Colon (tissue), 2 donors: ENCODE data around the gene ALDH1A2.
"Not testable (repeated sequence)": the region's sequence is repeated elsewhere in the genome, so short reads cannot be mapped to it uniquely, and the experiment has no call there.

Source experiments
- FAIRE-seq: peaks from 2 replicates; lab custom pipeline; 2012; peaks lifted over from hg19 to GRCh38; lab: Jason Lieb, UNC
- donor health status: control.
- donor health status: control.

Gene ALDH1A2

DNA sequence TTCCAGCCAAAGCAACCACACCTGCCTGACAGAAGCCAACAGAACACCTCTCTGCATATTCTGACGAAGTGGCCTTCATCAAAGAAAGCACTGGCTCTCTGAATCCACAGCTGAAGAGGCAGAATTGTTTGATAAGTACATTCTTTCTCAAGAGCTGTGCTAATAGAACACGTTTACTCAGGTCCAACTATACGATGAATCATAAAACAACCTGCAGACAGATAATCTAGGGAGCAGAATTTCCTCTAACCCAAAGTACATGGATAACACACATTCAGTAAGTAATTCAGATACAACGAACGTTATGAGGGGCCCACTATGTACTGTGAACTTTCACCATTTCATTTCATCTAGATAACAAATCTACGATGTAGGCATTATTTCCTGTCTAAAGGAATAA lies 25.4 kb downstream of the ALDH1A2 start:
- FAIRE-seq = no peak

DNA sequence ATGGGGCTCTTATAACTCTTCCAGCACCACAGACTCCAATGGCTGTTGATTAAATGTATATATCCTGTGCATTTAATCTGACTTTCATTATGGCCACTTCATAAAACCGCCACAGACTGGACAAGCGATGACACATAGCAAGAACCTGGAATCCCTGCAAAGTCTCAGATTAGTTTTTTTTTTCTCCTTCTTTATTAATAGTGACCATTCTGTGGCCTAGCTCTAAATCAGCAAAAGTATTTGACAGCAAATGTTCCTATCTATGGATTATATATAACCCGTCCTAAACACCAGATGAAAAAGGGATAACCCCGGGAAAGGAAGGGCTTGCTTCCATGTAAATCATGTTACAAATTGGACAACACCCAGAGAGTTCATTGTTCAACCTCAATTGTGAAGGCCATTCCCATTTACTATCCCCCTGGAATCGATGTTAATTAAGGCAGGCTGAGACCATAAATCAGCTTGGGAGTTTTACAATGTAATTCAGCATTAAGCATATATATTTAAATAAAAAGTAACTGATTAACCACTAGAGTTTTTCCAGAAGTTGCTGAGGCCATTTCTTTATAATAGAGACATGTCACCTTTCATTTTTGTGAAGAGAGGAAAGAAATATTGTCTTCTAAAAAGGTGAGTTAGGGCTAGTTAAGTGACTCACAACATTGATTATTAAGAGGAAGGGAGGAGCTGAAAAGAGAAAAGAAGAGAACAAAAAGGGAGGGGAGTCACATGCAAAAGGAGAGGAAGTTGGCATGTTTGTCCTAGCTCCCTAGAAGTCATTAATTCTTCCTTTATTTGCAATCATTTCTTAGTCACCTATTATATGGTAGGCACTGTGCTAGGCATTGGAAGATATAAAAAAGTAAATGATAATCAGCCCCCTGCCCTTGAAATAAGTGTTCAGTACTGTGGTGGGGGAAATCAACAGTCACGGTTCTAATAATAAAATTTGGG lies 26.2 kb downstream of the ALDH1A2 start:
- FAIRE-seq = no peak

DNA sequence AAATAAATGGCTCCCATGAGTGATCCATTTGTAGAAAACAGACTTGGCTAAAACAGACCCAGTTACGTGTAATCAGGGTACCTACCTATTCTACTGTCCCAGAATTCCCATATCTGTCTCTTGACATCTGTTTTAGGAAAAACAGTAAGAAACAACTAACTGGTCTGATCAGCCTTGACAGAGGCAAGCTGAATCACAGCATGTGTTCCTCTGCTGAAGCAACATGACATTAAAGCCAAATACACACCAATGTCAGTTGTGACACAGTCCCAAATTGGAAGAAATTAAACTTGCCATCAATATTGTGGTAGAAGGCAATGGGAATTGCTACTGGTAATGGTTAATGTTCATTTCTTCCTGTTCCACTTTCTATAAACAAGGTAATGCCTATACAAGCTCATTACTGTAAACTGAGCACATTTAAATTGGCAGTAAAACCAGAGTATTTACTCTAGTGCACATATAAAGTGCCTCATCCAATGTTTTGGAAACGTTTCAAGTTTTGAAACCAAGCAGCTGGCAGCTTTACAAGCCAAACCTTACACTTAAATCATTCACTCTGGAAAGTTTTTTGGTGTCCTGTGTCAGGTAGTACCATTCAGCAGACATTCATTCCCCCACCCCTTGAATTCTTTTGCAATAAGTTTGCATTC lies 27.0 kb downstream of the ALDH1A2 start:
- FAIRE-seq = peak; percentile 43

DNA sequence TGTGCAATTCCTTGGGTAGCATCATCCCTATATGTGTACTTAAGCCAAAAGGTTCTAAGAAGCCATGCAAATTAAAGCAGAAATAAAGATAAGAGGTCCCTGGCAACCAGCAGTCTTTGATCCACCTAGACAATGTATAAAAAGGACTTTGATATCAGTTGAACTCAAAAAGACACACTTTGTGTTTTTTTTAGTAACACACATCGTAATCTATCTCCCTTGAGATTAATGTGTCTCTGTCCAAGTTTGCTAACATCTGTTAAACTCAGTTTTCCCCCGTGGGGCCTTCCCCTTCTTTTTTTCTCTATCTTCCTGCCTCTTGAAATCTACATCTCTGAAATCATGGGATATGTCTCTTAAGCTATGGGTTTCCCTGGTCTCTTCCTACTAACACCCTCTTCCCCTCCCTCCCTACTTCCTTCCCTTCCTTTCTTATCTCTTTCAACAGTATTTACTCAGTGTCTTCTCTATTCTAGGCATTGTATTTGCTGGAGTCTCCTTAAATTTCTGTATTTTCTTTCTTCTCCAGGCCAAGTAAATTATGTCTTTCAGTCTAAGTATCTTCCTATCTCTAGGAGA lies 27.7 kb downstream of the ALDH1A2 start:
- FAIRE-seq = no peak

DNA sequence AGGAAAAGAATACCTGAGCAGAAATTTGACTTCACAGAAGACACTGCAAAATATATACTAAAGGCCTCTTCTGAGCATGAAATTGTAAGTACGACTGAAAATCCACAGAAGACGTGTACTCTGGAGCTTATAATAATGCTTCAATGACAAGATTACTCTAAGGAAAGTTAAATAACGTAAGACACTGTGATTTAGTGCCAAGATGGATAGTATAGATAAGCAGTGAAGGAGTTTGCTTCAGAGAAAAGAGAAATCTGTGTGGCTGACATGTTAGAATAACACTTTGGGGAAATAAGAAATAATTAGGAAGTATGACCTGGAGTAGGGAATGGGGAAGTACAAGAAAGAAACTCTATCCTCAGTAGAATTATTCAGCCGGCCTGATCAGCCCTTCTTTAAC lies 28.9 kb downstream of the ALDH1A2 start:
- no peak for FAIRE-seq

DNA sequence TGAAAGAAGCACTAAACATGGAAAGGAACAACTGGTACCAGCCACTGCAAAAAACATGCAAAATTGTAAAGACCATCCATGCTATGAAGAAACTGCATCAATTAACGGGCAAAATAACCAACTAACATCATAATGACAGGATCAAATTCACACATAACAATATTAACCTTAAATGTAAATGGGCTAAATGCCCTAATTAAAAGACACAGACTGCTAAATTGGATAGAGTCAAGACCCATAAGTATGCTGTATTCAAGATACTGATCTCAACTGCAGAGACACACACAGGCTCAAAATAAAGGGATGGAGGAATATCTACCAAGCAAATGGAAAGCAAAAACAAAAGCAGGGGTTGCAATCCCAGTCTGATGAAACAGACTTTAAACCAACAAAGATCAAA lies 37.1 kb downstream of the ALDH1A2 start:
- FAIRE-seq = not testable (repeated sequence)

DNA sequence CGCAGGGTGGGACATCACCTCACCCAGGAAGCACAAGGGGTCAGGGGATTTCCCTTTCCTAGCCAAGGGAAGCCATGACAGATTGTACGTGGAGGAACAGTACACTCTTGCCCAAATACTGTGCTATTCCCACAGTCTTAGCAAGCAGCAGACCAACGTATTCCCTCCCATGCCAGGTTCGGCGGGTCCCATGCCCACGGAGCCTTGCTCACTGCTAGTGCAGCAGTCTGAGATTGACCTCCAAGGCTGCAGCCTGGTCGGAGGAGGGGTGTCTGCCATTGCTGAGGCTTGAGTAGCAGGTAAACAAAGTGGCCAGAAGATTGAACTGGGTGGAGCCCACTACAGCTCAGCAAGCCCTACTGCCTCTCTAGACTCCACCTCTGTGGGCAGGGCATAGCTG lies 39.0 kb downstream of the ALDH1A2 start:
- FAIRE-seq = no peak

DNA sequence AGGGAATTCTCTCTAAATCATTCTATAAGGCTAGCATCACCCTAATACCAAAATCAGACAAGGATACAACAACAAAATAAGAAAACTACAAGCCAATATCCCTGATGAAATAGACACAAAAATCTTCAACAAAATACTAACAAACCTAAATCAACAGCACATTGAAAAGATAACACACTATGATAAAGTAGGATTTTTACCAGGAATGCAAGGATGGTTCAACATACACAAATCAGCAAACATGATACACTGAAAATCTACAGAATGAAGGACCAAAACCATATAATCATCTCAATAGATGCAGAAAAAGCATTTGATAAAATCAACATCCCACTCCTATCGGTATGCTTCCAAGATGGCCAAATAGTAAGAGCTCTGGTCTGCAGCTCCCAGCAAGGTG lies 39.5 kb downstream of the ALDH1A2 start:
- no peak for FAIRE-seq

DNA sequence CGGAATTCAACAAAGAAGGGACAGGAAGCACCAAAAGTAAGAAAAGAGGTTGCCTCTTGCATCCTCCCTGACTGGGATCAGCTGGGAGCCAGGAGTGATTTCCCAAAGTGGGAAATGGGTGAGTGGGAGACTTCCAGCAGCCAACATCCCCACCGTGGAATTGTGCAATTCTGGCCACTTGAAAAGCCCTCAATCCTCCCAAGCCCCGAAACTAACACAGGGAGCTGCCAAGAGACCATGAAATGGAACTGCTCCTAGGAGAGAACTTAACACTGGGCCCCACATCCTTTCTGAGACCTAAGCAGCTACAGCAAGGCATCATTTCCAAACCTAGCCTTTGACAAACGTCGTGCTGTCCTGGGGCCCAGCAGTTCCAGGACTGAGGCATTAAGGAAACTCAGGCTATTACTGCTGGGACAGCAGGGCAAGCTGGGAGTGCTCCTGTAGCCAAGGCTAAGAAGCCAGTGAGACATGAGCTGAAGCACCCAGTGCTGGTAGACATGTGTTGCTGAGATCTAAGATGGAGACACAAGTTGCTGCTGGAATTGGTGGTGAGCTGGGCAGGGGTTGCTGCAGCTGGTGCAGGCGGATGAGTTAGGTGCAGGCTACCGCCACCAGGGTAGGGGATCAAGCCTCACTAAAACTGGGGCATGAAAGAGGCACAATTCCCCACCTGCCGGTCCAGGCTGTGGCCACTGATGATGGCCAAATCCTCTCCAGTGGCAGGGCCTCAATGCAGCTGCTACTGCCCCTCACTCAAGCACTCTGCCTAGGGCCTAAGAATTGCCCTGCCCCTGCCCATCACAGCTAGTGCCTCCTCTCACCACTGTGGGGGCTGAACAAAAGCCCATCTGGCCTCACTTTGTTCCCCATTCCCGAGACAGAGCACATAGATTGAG lies 43.9 kb downstream of the ALDH1A2 start:
- no peak for FAIRE-seq

DNA sequence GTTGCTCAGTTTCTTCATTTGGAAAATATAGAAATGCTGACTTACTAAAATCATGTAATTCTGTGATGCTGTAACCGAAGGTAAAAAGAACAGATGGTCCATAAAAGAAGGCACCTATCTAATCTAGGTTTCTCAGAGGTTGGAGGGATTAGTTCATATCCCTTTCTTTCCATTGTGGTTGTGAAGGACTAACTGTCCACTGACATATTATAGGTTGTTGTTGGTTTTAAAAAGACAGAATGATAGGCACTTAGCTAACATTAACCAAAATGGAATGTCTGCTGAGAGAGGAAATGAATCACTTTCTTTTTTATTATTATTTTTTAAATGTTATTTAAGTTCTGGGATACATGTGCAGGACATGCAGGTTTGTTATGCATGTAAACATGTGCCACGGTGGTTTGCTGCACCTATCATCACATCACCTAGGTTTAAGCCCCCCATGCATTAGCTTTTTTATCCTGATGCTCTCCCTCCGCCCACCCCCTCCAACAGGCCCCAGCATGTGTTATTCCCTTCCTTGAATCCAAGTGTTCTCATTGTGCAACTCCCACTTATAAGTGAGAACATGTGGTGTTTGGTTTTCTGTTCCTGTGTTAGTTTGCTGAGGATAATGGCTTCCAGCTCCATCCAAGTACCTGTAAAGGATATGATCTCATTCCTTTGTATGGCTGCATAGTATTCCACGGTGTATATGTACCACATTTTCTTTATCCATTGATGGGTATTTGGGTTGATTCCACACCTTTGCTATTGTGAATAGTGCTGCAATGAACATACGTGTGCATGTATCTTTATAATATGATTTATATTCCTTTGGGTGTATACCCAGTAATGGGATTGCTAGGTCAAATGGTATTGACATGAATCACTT lies 45.8 kb downstream of the ALDH1A2 start:
- FAIRE-seq = no peak

DNA sequence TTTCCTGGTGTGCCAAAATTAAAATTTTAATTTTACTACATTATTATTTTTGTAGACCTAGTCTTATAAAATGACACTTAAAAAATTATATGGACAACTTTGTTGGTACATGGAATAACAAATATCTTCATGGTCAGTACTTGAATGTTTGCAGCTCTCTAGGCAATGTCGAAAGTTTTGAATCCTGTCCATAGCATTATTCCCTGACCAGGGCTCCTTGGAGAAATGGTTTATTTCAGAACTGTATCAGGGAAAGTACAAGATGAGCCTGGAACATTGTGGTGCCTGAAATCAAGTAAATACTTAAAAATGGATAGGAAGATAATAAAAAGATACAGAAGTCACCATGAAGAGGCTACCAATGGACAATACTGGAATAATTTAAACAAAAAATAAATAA lies 47.6 kb downstream of the ALDH1A2 start:
- peak; percentile 21 for FAIRE-seq

DNA sequence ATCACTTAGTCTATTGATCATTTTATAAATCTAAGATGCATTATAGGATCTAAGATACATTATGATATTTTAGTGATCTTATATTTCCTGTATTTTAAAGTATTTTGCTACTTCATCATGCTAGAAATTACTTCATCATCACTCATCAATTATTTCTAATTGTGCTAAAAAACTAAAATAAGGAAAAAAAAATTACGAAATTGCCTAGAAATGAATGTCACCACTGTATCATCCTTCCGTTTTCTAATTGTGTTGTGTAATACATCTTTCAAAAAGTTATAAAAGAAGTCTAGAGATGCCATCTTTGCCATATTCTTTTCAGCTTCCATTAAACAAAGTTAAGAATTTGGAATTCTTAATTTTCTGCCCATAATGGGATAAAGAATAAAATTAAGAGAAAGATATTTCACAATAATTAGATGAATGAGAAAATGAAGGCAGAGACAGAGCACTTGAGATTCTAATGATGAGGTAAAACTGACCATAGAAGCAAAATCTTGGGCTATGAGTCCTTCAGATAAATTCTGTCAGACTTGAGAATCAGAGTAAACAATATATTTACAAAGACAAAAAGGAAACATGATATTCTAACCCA lies 48.8 kb downstream of the ALDH1A2 start:
- no peak for FAIRE-seq

DNA sequence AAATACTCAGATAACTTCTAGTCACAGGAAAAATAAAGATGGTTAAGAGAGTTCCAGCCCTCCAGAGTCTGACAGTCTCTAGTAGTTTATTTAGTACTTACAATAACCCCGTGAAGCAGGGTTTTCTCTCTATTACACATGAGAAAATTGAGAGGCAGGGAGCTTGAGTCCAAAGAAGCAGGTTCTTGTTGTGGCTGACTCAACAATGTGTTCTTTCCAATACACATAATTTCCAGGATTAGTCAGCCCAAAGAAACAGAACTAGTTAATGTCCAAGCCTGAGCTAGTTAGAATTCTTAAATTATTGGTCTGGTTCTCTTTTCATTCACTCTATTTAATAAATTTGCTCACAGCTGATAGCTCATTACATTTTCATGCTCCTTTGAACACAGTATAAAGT lies 49.9 kb downstream of the ALDH1A2 start:
- no peak for FAIRE-seq

DNA sequence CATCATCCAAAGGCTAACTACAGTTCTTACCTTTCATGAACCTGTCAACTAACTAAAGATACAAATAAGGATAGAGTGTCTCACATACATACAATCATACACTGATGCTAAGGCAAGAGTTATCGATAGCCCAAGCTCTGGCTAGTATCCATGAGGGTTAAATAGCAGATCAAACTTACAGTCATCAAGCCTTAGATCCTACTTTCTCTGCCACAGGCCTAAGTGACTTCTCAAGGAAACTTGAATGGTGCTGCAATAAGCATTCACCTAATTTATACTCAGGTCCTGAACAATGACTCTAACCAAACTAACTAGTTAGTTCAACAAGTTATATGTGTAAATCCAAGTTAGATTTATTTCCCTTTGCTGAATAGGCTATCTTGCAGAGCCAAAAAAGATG lies 51.0 kb downstream of the ALDH1A2 start:
- no peak for FAIRE-seq

DNA sequence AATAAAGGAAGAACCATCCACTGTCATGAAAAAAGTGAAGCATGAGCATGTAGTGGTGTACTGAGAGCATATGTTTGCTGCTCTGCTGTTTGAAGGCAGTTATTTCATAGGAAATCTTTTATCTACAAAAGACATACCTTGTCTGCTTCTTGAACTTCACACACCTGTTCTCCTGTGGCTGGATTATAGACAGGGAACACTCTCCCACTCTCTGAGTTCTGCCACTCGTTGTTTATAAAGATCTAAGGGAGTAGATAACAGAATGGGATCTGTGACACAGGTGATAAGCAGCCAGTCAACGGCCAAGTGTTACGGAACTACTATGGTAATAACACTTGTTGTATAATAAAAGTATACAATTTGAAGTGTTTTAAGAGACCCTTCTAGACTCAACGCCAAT lies 51.5 kb downstream of the ALDH1A2 start:
- FAIRE-seq = no peak

DNA sequence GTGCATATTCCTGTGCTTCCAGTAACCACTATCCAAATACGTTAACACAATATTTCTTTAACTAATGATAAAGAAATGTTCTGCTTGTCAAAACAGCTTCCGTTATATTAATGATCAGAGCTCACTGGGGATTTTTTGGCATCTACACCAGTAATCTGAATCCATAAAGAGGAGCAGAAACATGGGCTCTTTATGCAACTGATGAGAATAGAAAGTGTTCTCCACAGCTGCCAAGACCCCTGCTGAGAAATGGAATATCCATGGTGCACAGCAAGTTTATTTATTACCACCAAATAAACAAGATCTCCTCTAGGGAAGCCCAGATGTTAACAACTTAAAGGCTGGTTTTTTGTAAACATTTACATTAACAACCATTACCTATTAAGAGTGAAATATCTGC lies 54.5 kb downstream of the ALDH1A2 start:
- FAIRE-seq = no peak

DNA sequence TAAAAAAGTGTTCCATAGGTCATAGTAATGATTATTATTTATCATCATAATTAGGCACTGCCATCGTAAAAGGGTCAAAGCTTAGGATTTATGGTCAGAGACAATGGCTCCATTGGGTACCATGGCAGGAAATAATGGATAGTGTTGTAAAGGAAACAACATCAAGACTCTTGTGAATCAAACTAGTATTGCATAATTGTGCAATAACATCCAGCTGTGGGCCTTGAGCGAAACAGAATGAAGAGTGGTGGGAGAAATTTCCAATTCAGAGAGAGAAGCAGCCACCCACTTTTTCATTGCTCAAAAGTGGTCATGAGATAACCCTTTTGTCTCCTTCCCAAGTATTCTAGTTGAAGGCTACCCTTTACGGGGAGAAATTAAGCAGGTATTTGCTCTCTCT lies 61.7 kb downstream of the ALDH1A2 start:
- FAIRE-seq = no peak

DNA sequence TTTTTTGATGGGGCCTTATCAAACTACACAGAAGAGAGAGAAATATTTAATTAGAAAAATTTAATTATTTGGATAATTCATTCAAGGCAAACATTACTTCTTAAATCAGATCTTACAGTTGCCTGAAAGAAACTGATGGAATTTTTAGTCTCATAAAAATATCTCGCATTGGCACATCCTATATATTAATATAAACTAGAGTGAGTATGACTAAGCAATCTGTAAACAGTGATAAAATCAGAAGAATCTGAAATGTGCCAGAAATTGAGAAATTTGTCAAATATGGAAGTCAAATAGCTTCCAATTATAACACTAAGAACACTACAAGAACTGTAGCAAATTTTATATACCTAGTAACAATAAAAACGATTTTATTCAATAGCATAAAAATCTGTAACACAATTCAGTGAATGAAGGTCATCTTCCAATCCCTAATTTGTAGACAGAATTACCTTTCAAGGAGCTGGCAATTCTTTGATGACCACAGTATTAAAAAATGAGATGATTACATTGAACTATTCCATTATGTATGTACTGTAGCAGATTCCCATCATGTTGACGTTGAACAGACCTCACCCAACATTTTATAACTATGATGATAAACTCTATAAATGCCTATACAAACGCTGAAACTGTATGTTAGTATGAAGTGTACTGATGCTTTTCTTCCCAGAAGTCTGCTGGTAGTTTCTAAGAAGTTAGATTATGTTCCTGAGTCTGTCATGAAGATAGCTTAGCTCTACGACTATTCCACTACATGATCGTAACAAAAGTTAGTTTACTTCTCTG lies 63.0 kb downstream of the ALDH1A2 start:
- FAIRE-seq = no peak

DNA sequence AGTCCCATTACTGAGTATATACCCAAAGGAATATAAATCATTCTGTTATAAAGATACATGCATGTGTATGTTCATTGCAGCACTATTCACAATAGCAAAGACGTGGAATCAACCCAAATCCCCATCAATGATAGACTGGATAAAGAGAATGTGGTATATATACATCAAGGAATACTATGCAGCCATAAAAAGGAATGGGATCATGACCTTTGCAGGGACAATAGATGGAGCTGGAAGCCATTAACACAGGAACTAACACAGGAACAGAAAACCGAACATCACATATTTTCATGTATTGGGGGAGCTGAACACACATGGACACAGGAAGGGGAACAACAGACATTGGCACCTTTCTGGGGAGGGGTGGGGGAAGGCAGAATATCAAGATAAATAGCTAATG lies 65.8 kb downstream of the ALDH1A2 start:
- FAIRE-seq = not testable (repeated sequence)

DNA sequence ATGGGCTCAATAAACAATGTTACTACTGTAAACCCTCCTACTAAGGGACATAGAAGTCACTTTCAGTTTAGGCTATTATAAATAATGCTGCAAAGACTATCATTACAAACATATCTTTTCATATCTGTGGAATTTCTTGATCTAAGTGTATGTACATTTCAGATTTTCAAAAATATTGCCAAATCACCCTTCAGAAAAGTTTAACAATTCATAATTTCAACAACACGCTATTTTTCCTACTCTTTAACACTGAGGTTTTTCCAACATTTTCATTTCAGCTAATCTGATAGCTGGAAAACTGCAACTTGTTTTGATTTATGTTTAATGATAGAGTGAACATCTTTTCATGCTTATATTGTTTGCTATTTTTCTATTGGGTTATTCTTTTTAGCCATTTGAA lies 69.0 kb downstream of the ALDH1A2 start:
- no peak for FAIRE-seq
